ENCODE measurements around the gene S100A9.

GRCh38 chr1:153380711-153381110 is 23.1 kb downstream of the S100A9 start:
- TF ChIP-seq CEBPB (IDR thresholded peaks at IDR 0.05; ENCODE audit: low read depth, low read length) (no peak), CTCF (conservative IDR thresholded peaks at IDR 0.05; ENCODE audit: low read depth, low read length) (no peak)
